Epithelial cell of proximal tubule (primary cell): Measurements from ENCODE around the gene KLF3. TPM values are rescaled to one million over a fixed set of nuclear protein-coding genes. Genes with fewer than 3 reads are reported as not detected.
"Not testable (repeated sequence)": the region's sequence is repeated elsewhere in the genome, so short reads cannot be mapped to it uniquely, and the experiment has no call there.

Experiments used
- DNase-seq: peaks from one replicate; pipeline ENCODE4 v3.0.0-alpha.2; 2011; ENCODE audit warnings: low read depth
- H3K4me3 ChIP-seq: 2 replicates; pipeline ENCODE4 v1.5.1; 2011; ENCODE audit warnings: low read depth, mild to moderate bottlenecking, low read length
- CTCF ChIP-seq: conservative IDR thresholded peaks from 2 replicates; pipeline ENCODE4 v1.5.1; 2012; ENCODE audit warnings: low read depth, mild to moderate bottlenecking, low read length
- total RNA-seq: library from RNA; depleted of rRNA; stranded (reverse); fragments of >200 nt; gene quantifications from 2 replicates; pipeline ENCODE4 v1.2.3, GENCODE V29; 2015

KLF3 gene
- total RNA-seq, 1 donor from 2014 or later, result 28.0 TPM

GRCh38 chr4:38620527-38621027 lies 43.4 kb upstream of the KLF3 start:
- no peak overlapping the region for H3K4me3 ChIP-seq
- TF ChIP-seq CTCF, result no peak
- DNase-seq, result no peak

- peak; percentile 27 for DNase-seq
- H3K4me3 ChIP-seq, result no peak overlapping the region
- TF ChIP-seq CTCF, result no peak
These were observed 42.8 kb upstream of the KLF3 start for GRCh38 chr4:38621028-38621684.

GRCh38 chr4:38621831-38622230 lies 42.2 kb upstream of the KLF3 start:
- H3K4me3 ChIP-seq, result no peak overlapping the region
- no peak for DNase-seq
- no peak for TF ChIP-seq CTCF

GRCh38 chr4:38622340-38622739 lies 41.7 kb upstream of the KLF3 start:
- H3K4me3 ChIP-seq, DNase-seq: not testable (repeated sequence)

- no peak for TF ChIP-seq CTCF
- no peak overlapping the region for H3K4me3 ChIP-seq
- DNase-seq, result no peak
These were observed 40.7 kb upstream of the KLF3 start for GRCh38 chr4:38623260-38623659.

DNA sequence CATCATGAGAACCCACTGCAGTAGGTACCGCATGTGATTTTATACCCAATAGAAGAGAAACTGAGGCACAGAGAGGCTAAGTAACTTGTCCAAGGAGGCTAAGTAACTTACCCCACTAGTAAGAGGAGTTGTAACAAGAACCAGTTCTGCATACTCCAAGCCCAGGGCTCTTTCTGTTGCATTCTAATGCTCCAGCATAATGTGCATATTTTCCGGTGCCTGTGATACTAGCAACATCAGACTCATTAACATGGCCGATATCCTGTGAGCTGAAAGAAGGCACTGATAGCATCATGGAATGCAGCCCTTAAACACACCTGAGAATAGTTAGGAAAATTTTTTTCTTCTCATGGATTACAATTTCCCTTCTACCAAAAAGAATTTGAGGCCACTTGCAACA lies 39.7 kb upstream of the KLF3 start:
- DNase-seq, result no peak
- no peak overlapping the region for H3K4me3 ChIP-seq
- no peak for TF ChIP-seq CTCF

DNA sequence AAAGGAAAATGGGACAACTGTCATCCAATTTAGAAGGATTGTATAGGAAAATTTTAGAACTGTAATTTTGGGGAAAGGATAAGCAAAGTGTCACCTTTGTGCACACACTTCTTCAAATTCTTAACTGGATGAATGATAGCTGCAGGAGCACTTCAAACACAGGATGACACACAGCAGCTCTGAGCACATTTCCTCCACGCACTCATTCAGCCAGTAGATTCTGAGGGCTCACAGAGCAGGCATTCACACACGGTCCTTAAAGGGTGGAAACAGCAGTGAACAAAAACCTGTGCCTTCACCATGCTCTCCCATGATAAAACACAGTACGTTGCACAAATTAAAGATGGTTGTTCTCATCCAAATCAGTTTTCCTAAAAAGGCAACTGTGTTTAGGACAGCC lies 38.5 kb upstream of the KLF3 start:
- no peak for TF ChIP-seq CTCF
- no peak for DNase-seq
- H3K4me3 ChIP-seq, result no peak overlapping the region

GRCh38 chr4:38626901-38627444 lies 37.0 kb upstream of the KLF3 start:
- DNase-seq, H3K4me3 ChIP-seq: not testable (repeated sequence)
